GM13977 (cell line): Measurements from ENCODE around the gene CELF5.
"Not testable (repeated sequence)": the region's sequence is repeated elsewhere in the genome, so short reads cannot be mapped to it uniquely, and the experiment has no call there.

Experiments
- DNase-seq: peaks from one replicate; pipeline ENCODE4 v3.0.0; 2012; ENCODE audit warnings: low spot score
- CTCF ChIP-seq: IDR thresholded peaks from 2 replicates; pipeline ENCODE4 v1.5.1; 2012; ENCODE audit warnings: mild to moderate bottlenecking, control low read depth; ENCODE audit not compliant: insufficient read depth; ENCODE audit errors: extremely low read depth, missing control alignments
- in situ Hi-C: fragments of 300-500 bp; cut with MboI; formaldehyde crosslinking; loops from one replicate; pipeline ENCODE4 v1.12.0; 2022; ENCODE audit warnings: low sequenced_read_pairs, low pct_unique_long_range_greater_than_20kb, mixed read lengths, inconsistent platforms; ENCODE audit not compliant: unreplicated experiment

CELF5 gene

GRCh38 chr19:3340340-3340739, 115.9 kb downstream of the CELF5 start:
- no peak for TF ChIP-seq CTCF
- no peak for DNase-seq
- in situ Hi-C loops, result no loop called here

GRCh38 chr19:3342246-3342645, 117.8 kb downstream of the CELF5 start:
- in situ Hi-C loops, result no loop called here
- no peak for DNase-seq
- no peak for TF ChIP-seq CTCF

- in situ Hi-C loops, result not testable (repeated sequence)
Measured at GRCh38 chr19:3342962-3343361, 118.5 kb downstream of the CELF5 start.

GRCh38 chr19:3343619-3344502, 119.4 kb downstream of the CELF5 start:
- peak; percentile 24 for TF ChIP-seq CTCF
- in situ Hi-C loops, result no loop called here
- DNase-seq, result peak; percentile 70

More at GRCh38 chr19:3342962-3343361, 118.5 kb downstream of the CELF5 start:
- not testable (repeated sequence) for DNase-seq

GRCh38 chr19:3344608-3345598, 120.4 kb downstream of the CELF5 start:
- in situ Hi-C loops, result no loop called here
- no peak for TF ChIP-seq CTCF
- DNase-seq, result no peak

GRCh38 chr19:3345850-3346460, 121.5 kb downstream of the CELF5 start:
- in situ Hi-C loops, result no loop called here
- TF ChIP-seq CTCF, result no peak
- DNase-seq, result no peak
